HepG2 (cell line): Measurements from ENCODE around the gene SRCIN1. TPM values are rescaled to one million over a fixed set of nuclear protein-coding genes. Genes with fewer than 3 reads are reported as not detected.

Source experiments
- HNF1B ChIP-seq: sonication (generic); formaldehyde crosslinking; IDR thresholded peaks from 2 replicates; pipeline ENCODE4 v1.5.1; 2020; ENCODE audit warnings: mild to moderate bottlenecking, moderate library complexity, missing genetic modification reagents
- NFE2L1 ChIP-seq: sonication (generic); formaldehyde crosslinking; IDR thresholded peaks from 2 replicates; pipeline ENCODE4 v1.4.0; 2020; ENCODE audit warnings: missing genetic modification reagents, mild to moderate bottlenecking, borderline replicate concordance
- RNF219 ChIP-seq: sonication (generic); formaldehyde crosslinking; IDR thresholded peaks from 2 replicates; pipeline ENCODE4 v1.5.0; 2020; ENCODE audit warnings: mild to moderate bottlenecking, missing genetic modification reagents
- SNAI1 ChIP-seq: sonication (generic); formaldehyde crosslinking; IDR thresholded peaks from 2 replicates; pipeline ENCODE4 v1.5.0; 2020; ENCODE audit warnings: mild to moderate bottlenecking, missing genetic modification reagents, borderline replicate concordance
- THAP11 ChIP-seq: IDR thresholded peaks from 2 replicates; pipeline ENCODE4 v1.6.1; 2016; ENCODE audit warnings: missing biosample characterization, missing genetic modification reagents
- ZBTB49 ChIP-seq: sonication (generic); formaldehyde crosslinking; IDR thresholded peaks from 2 replicates; pipeline ENCODE4 v1.4.0; 2020; ENCODE audit warnings: missing genetic modification reagents, borderline replicate concordance
- ZHX2 ChIP-seq, 2 experiments: sonication (generic) in 1 of 2; formaldehyde crosslinking in 1 of 2; IDR thresholded peaks; 2 replicates each; pipeline versions ENCODE4 v1.6.1 to v1.9.0; 2014 to 2022; ENCODE audit warnings: antibody characterized with exemption in 1 of 2, borderline replicate concordance in 1 of 2, inconsistent platforms in 1 of 2, low read depth in 1 of 2, missing genetic modification reagents in 1 of 2
- ZNF512 ChIP-seq: sonication (generic); formaldehyde crosslinking; IDR thresholded peaks from 2 replicates; pipeline ENCODE4 v1.4.0; 2020; ENCODE audit warnings: mild to moderate bottlenecking, missing genetic modification reagents
- ZNF513 ChIP-seq: sonication (generic); formaldehyde crosslinking; conservative IDR thresholded peaks from 2 replicates; pipeline ENCODE4 v1.5.0; 2020; ENCODE audit warnings: missing genetic modification reagents
- ZNF772 ChIP-seq: sonication (generic); formaldehyde crosslinking; IDR thresholded peaks from 2 replicates; pipeline ENCODE4 v1.5.0; 2020; ENCODE audit warnings: mild to moderate bottlenecking, missing genetic modification reagents
- ZNF878 ChIP-seq: sonication (generic); formaldehyde crosslinking; IDR thresholded peaks from 2 replicates; pipeline ENCODE4 v1.8.1; 2023; ENCODE audit warnings: mild to moderate bottlenecking, missing genetic modification reagents, moderate library complexity
- polyA plus RNA-seq, 8 experiments: library from polyadenylated mRNA; depleted of rRNA in 3 of 8; stranded (reverse) in 7 of 8; unstranded in 1 of 8; fragments of >200 nt; fragmentation: Illumina TruSeq in 4 of 8; extraction: Trizol in 4 of 8; gene quantifications; 2 replicates each; pipeline versions ENCODE4 v1.2.1 to v1.2.3, GENCODE V29; 2011 to 2016; ENCODE audit warnings: low read depth in 4 of 8, missing spikeins in 1 of 8, mixed read lengths in 1 of 8; ENCODE audit not compliant: insufficient read depth in 1 of 8
- total RNA-seq, 5 experiments: library from RNA; depleted of rRNA; stranded (reverse); fragments of >200 nt; fragmentation: Illumina TruSeq; extraction: Trizol; gene quantifications; 2 replicates each; pipeline ENCODE4 v1.2.3, GENCODE V29; 2016; ENCODE audit warnings: low read depth in 1 of 5

The SRCIN1 gene
- total and polyA plus RNA-seq, 2 of the 13 experiments (the other 11 are each of a cell fraction or from before 2014, with no cell fraction given) = 1.2 to 9.6 TPM

GRCh38 chr17:38510421-38511149, 95.2 kb downstream of the SRCIN1 start (continued):
- no peak; the same call in 1 of the 2 replicates for TF ChIP-seq ZHX2 (IDR thresholded peaks at IDR 0.05; ENCODE audit: low read depth)
- TF ChIP-seq ZHX2 (CRISPR knock-in tag; IDR thresholded peaks at IDR 0.05; ENCODE audit: borderline replicate concordance) = no peak
- TF ChIP-seq RNF219 (CRISPR knock-in tag) = no peak; the same call in 1 of the 2 replicates
- TF ChIP-seq ZNF878 (CRISPR knock-in tag) = no peak
- TF ChIP-seq ZBTB49 (CRISPR knock-in tag) = no peak
- no peak for TF ChIP-seq THAP11 (CRISPR knock-in tag)
- no peak for TF ChIP-seq ZNF513 (CRISPR knock-in tag)
- no peak for TF ChIP-seq NFE2L1
- TF ChIP-seq ZNF512 (CRISPR knock-in tag) = no peak
- no peak for TF ChIP-seq ZNF772
- no peak for TF ChIP-seq HNF1B
- TF ChIP-seq SNAI1 (CRISPR knock-in tag) = no peak
